Muscle layer of duodenum (tissue), 2 donors: ENCODE measurements around the gene RBAK.
"Not testable (repeated sequence)": the region's sequence is repeated elsewhere in the genome, so short reads cannot be mapped to it uniquely, and the experiment has no call there.

Source experiments
- H3K27ac ChIP-seq: one replicate; pipeline ENCODE4 v1.7.0; 2013; ENCODE audit warnings: mild to moderate bottlenecking, low read length
- H3K27me3 ChIP-seq: one replicate; pipeline ENCODE4 v1.7.0; 2013; ENCODE audit warnings: low read depth, mild to moderate bottlenecking, control low read depth, low read length
- H3K36me3 ChIP-seq, 2 donors: one replicate each; pipeline ENCODE4 v1.7.0; 2013; ENCODE audit warnings: low read length in 2 of 2, control low read depth in 1 of 2, mild to moderate bottlenecking in 1 of 2; ENCODE audit not compliant: insufficient read depth in 2 of 2, control insufficient read depth in 1 of 2
- H3K4me1 ChIP-seq, 2 donors: one replicate each; pipeline ENCODE4 v1.7.0; 2013; ENCODE audit warnings: low read length in 2 of 2, mild to moderate bottlenecking in 2 of 2, control low read depth in 1 of 2, moderate library complexity in 1 of 2; ENCODE audit not compliant: insufficient read depth in 2 of 2, control insufficient read depth in 1 of 2
- H3K4me3 ChIP-seq, 2 donors: one replicate each; pipeline ENCODE4 v1.7.0; 2013; ENCODE audit warnings: low read length in 2 of 2, low read depth in 1 of 2, mild to moderate bottlenecking in 1 of 2
- H3K9me3 ChIP-seq, 2 donors: one replicate each; pipeline ENCODE4 v1.7.0; 2013; ENCODE audit warnings: low read length in 2 of 2, control low read depth in 1 of 2, mild to moderate bottlenecking in 1 of 2; ENCODE audit not compliant: control insufficient read depth in 1 of 2
- donor health status: healthy.

The RBAK gene

DNA sequence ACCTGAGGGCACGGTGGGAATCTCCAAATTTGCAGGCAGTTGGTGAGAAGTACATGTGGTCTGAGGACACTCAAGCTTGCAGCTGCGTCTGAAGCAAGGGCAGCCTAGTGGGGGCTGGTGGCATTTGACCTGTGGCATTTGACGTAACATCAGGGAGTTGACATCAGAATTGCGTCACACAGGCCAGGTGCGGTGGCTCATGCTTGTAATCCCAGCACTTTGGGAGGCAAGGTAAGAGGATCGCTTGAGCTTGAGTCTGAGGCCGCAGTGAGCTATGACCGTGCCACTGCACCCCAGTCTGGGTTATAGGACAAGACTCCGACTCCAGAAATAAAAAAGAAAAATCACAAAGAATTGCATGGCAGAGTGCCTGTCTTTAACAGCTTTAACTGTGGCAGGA, 25.6 kb upstream of the RBAK start:
- peaks cover 0 to 5% of the 10 kb centered on the region in 2 donors for H3K36me3 ChIP-seq
- no peaks in the 10 kb centered on the region for H3K4me1 ChIP-seq
- no peak overlapping the region for H3K4me3 ChIP-seq
- H3K27me3 ChIP-seq, result no peaks in the 10 kb centered on the region
- H3K9me3 ChIP-seq, result no peaks in the 10 kb centered on the region
- H3K27ac ChIP-seq, result no peak overlapping the region

DNA sequence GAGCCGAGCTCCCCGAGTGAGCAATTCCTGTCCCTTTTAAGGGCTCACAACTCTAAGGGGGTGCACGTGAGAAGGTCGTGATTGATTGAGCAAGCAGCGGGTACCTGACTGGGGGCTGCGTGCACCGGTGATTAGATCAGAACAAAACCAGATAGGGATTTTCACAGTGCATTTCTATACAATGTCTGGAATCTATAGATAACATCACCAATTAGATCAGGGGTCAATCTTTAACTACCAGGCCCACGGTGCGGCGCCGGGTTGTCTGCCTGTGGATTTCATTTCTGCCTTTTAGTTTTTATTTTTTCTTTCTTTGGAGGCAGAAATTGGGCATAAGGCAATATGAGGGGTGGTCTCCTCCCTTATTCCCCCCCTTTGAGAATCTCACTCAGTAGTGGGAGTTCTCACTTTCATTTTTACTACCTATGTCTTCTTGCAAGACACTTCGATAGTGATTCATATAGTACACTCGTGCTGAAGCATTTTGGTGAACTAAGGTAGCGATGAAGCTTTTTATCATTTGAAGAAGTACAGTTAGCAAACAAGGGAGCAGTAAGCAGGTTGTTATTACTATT, 24.6 kb upstream of the RBAK start:
- H3K27ac ChIP-seq, H3K36me3 ChIP-seq, H3K4me3 ChIP-seq, H3K9me3 ChIP-seq, H3K27me3 ChIP-seq, H3K4me1 ChIP-seq: not testable (repeated sequence)

DNA sequence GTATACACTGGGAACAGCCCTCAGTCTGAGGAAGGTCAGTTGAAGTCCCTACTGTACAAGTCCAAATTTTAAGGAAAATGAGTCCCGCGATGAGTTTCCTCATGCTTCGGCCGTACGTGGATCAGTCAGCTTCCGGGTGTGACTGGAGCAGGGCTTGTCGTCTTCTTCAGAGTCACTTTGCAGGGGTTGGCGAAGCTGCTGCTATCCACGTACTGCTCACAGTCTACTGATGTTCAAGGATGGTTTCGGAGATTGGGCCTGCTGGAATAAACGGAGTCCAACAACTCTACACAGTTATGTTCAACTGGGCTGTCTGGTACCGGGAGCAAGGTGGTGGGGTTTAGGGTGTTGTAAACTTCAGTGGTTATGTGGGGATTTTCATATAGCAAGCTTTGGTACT, 22.0 kb upstream of the RBAK start:
- not testable (repeated sequence) for H3K4me1 ChIP-seq, H3K36me3 ChIP-seq, H3K27me3 ChIP-seq

DNA sequence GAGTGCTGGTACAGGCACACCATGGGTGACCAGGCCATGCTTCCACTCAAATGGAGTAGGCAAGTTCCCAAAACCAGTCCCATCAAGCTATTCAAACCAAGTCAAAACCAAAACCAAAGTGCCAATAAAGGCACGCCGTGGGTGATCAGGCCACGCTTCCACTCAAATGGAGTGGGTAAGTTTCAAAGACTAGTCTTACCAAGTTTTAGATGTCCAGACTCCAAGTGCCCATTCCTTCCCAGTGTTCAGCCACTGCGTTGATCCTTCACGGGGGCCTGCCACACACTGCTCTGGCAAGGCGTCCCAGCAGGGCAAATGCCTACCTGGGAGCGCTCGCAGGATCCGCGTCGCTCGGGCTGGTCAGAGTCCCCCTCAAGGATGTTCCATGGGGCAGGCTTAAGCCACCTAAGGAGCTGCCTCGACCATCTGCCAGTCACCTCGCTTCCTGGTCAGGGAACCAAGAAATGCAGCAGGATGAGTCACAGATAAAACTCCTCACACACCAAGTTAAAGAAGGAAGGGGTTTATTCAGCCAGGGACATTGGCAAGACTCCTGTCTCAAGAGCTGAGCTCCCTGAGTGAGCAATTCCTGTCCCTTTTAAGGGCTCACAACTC, 17.8 kb upstream of the RBAK start:
- H3K27ac ChIP-seq, H3K4me1 ChIP-seq, H3K27me3 ChIP-seq, H3K9me3 ChIP-seq, H3K36me3 ChIP-seq, H3K4me3 ChIP-seq: not testable (repeated sequence)

More for the DNA sequence above, 22.0 kb upstream of the RBAK start:
- H3K9me3 ChIP-seq, H3K4me3 ChIP-seq, H3K27ac ChIP-seq: not testable (repeated sequence)

DNA sequence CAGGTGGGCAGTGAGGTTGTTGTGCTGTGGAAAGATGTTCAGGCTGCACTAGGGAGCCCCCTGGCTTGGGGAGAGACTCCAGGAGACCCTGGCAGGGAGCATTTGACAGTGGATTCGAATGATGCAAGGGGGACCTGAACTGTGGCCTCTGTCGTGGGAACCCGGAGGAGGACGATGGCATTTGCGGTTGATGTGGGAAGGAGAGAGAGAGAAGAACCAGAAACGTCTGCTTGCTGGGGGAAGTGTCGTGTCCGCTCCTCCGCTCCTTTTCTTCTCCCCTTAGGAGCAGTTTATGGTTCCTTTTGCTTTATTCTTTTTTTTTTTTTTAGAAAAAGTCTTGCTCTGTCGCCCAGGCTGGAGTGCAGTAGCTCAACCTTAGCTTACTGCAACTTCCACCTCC, 12.5 kb upstream of the RBAK start:
- not testable (repeated sequence) for H3K9me3 ChIP-seq, H3K27ac ChIP-seq, H3K27me3 ChIP-seq, H3K36me3 ChIP-seq, H3K4me1 ChIP-seq, H3K4me3 ChIP-seq

DNA sequence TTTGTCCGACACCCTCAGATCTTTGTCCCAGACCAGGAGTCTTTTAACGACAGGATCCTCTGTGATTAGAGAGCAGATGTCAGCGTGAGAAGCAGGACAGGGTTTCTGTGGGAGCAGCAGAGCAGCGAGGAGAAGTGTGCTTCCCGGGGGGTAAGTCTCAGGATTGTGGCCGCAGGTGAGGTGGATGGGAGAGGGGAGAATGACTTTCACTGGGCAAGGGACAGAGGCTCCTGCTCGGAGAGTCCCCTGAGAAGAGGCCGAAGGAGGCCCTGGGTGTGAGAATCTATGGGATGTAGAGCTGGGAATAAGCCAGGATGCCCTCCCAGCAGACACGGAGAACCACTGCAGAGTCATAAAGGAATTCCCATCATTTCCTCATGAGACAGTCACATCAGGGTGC, 10.4 kb upstream of the RBAK start:
- Histone ChIP-seq H3K36me3 (no peaks in the 10 kb centered on the region), H3K4me1 (no peaks in the 10 kb centered on the region), H3K9me3 (no peaks in the 10 kb centered on the region), H3K4me3 (no peak overlapping the region), H3K27ac (no peak overlapping the region), H3K27me3 (no peaks in the 10 kb centered on the region)

DNA sequence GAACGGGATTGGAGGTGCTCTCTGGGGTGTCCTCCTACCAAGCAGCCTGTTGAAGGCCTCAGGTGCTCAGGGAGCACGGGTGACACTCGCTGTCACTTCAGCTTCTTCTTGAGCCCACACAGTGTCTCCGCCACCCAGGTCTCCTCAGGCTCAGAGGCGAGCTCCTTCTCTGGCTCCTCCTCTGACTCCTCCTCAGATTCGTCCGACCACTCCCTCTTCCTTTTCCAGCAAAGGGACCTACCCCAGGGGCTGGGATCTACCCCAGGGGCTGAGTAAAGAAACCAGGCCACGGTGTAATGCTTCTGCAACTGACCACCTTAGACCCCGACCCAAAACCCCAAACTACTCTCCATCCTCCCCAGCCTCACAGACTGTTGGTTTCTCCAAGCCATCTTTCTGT, 9.2 kb upstream of the RBAK start:
- Histone ChIP-seq H3K9me3 (no peaks in the 10 kb centered on the region), H3K27ac (no peak overlapping the region), H3K36me3 (no peaks in the 10 kb centered on the region), H3K27me3 (no peaks in the 10 kb centered on the region), H3K4me1 (no peaks in the 10 kb centered on the region), H3K4me3 (no peak overlapping the region)

DNA sequence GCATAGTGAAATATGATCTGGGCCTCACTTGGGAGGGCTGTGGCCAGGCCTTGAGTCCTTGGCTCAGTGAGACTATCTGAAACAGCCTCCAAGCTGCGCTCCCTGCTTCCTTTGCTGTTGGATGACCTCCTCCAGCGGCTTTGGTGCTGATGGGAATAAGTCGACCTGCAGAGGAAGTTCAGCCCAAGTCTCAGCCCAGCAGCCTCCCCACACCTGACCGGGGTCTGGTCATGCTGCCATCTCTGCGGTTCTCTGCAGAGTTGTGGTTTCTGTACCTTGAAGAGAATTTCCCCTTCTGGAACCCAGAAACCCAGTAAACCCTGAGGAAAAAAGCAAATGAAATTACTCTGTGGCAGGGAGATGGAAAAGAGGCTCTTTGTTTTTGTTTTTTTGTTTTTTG, 4.6 kb upstream of the RBAK start:
- H3K4me3 ChIP-seq, result no peak overlapping the region
- no peak overlapping the region for H3K27ac ChIP-seq
- no peaks in the 10 kb centered on the region for H3K9me3 ChIP-seq
- H3K36me3 ChIP-seq, result no peaks in the 10 kb centered on the region
- no peaks in the 10 kb centered on the region for H3K27me3 ChIP-seq
- H3K4me1 ChIP-seq, result no peaks in the 10 kb centered on the region

DNA sequence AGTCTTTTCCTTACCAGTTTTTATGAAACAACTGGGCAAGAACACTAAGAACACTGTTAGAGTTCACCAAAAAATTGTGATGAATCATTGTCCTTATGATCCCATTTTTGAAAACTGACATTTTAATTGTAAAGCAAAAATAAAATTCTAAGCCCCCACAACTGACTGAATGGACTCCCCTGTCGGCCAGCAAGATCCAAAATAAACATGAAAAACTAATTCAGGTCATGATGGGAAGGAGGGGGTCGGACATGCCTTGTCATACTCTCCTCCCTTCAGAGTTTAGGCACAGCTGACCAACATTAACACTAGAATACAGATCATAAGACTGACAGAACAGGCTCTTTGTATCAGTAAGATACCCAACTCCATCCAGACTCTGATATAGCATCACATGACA, 2.0 kb upstream of the RBAK start:
- H3K9me3 ChIP-seq, result no peaks in the 10 kb centered on the region
- H3K27ac ChIP-seq, result no peak overlapping the region
- H3K27me3 ChIP-seq, result no peaks in the 10 kb centered on the region
- peaks cover 0 to 3% of the 10 kb centered on the region in 2 donors for H3K4me1 ChIP-seq
- no peak overlapping the region for H3K4me3 ChIP-seq
- H3K36me3 ChIP-seq, result no peaks in the 10 kb centered on the region

DNA sequence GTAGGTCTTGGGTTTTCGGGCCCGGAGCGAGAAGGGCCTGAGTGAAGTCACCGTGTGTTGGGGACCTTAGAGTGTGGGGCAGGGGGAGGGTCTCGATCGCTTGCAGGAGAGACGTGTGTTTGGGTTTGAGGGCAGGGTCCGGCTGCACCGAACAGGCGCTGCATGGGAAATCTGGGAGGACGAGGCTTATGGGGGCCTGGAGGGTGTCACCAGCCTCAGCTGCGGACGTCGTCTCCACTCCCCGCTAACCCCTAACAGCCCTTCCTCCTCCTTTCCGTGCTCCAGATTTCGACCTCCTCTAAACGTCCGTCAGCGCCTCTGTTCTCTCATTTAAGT, 705 bp downstream of the RBAK start:
- Histone ChIP-seq H3K4me3 (peak overlapping the region; percentile 52 to 88), H3K36me3 (peaks cover 0 to 21% of the 10 kb centered on the region in 2 donors)
- not testable (repeated sequence) for H3K9me3 ChIP-seq, H3K27ac ChIP-seq, H3K27me3 ChIP-seq, H3K4me1 ChIP-seq

DNA sequence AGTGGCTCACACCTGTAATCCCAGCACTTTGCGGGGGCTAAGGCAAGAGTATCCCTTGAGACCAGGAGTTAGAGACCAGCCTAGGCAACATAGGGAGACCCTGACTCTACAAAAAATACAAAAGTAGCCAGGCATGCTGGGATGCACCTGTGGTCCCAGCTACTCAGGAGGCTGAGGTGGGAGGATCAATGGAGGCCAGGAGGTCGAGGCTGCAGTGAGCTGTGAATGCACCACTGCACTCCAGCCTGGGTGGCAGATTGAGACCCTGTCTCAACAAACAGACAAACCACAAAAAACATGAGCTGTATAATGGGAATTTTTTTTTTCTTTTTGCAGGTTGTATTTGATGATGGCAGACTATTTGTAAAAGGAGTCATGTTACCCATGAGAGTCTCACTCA, 1.5 kb downstream of the RBAK start:
- H3K4me1 ChIP-seq, H3K27me3 ChIP-seq, H3K27ac ChIP-seq, H3K9me3 ChIP-seq, H3K4me3 ChIP-seq: not testable (repeated sequence)
- peaks cover 0 to 28% of the 10 kb centered on the region in 2 donors for H3K36me3 ChIP-seq

DNA sequence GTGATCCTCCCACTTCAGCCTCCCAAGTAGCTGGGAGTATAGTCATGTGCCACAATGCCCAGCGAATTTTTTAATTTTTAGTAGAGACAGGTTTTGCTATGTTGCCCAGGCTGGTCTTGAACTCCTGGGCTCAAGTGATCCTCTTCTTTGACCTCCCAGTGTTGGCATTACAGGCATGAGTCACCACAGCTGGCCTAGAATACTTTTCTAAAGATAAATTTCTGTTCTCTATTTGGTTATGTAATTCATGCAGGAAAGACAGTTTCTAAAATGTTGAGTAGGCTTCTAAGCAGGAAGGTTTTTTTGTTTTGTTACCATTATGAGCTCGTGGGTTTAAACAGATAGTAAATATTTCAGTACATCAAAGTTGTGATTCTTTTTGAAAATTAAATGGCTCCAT, 5.0 kb downstream of the RBAK start:
- no peaks in the 10 kb centered on the region for H3K27me3 ChIP-seq
- peaks cover 0 to 52% of the 10 kb centered on the region in 2 donors for H3K36me3 ChIP-seq
- no peak overlapping the region for H3K27ac ChIP-seq
- H3K4me1 ChIP-seq, result peaks cover 0 to 3% of the 10 kb centered on the region in 2 donors
- no peak overlapping the region for H3K4me3 ChIP-seq
- H3K9me3 ChIP-seq, result peaks cover 5 to 15% of the 10 kb centered on the region in 2 donors
